ENCODE data around the gene PITRM1. TPM values are rescaled to one million over a fixed set of nuclear protein-coding genes. Genes with fewer than 3 reads are reported as not detected.

Gene PITRM1
- total RNA-seq, 4 donors from 2014 or later: 81.9 to 123 (median 90.2) TPM

- Histone ChIP-seq H3K4me1 (peaks cover 5 to 7% of the 10 kb centered on the region in 2 donors), H3K36me3 (no peaks in the 10 kb centered on the region), H3K9me3 (no peaks in the 10 kb centered on the region), H3K27ac (no peak overlapping the region), H3K27me3 (no peaks in the 10 kb centered on the region), H3K4me3 (no peak overlapping the region)
- TF ChIP-seq POLR2A (IDR thresholded peaks at IDR 0.05): no peak
- TF ChIP-seq CTCF (IDR thresholded peaks at IDR 0.05 in 4 of 5, conservative IDR thresholded peaks at IDR 0.05 in 1 of 5): no peak
- no peak for DNase-seq
- intact Hi-C loops (cut with DNase I; ENCODE audit: low total_unique reads) (loop anchor here (5.0 kb wide), 2 partner anchors 269 to 1461 kb away; no protein-coding TSS in a partner anchor), in situ Hi-C loops (cut with MboI; ENCODE audit: low sequenced_read_pairs in 4 of 4) (loop anchor here in 2 of 4 donors (10.0 to 25.0 kb wide), 2 partner anchors 259 to 1578 kb away; no protein-coding TSS in a partner anchor)
- no peak for ATAC-seq
Observed at GRCh38 chr10:3196482-3196881, 23.9 kb upstream of the PITRM1 start.

- no peak for ATAC-seq
Observed at GRCh38 chr10:3195726-3196125, 23.1 kb upstream of the PITRM1 start.

GRCh38 chr10:3195286-3195685 lies 22.7 kb upstream of the PITRM1 start:
- Histone ChIP-seq H3K4me3 (no peak overlapping the region), H3K27me3 (no peaks in the 10 kb centered on the region), H3K36me3 (no peaks in the 10 kb centered on the region), H3K9me3 (no peaks in the 10 kb centered on the region), H3K4me1 (peaks cover 5 to 7% of the 10 kb centered on the region in 2 donors), H3K27ac (no peak overlapping the region)
- TF ChIP-seq POLR2A (IDR thresholded peaks at IDR 0.05) (no peak), CTCF (IDR thresholded peaks at IDR 0.05 in 4 of 5, conservative IDR thresholded peaks at IDR 0.05 in 1 of 5) (no peak)
- DNase-seq (no peak), ATAC-seq (no peak)
- intact Hi-C loops (cut with DNase I; ENCODE audit: low total_unique reads) (loop anchor here (5.0 kb wide), 2 partner anchors 268 to 1462 kb away; no protein-coding TSS in a partner anchor), in situ Hi-C loops (cut with MboI; ENCODE audit: low sequenced_read_pairs in 4 of 4) (loop anchor here in 2 of 4 donors (10.0 to 25.0 kb wide), 2 partner anchors 258 to 1580 kb away; no protein-coding TSS in a partner anchor)

More at GRCh38 chr10:3195726-3196125, 23.1 kb upstream of the PITRM1 start:
- in situ Hi-C loops (cut with MboI; ENCODE audit: low sequenced_read_pairs in 4 of 4): loop anchor here in 2 of 4 donors (10.0 to 25.0 kb wide), 2 partner anchors 258 to 1579 kb away; no protein-coding TSS in a partner anchor
- DNase-seq: no peak
- Histone ChIP-seq H3K9me3 (no peaks in the 10 kb centered on the region), H3K4me3 (no peak overlapping the region), H3K27me3 (no peaks in the 10 kb centered on the region), H3K4me1 (peaks cover 5 to 7% of the 10 kb centered on the region in 2 donors), H3K36me3 (no peaks in the 10 kb centered on the region), H3K27ac (no peak overlapping the region)
- intact Hi-C loops (cut with DNase I; ENCODE audit: low total_unique reads): loop anchor here (5.0 kb wide), 2 partner anchors 268 to 1462 kb away; no protein-coding TSS in a partner anchor
- TF ChIP-seq CTCF (IDR thresholded peaks at IDR 0.05 in 4 of 5, conservative IDR thresholded peaks at IDR 0.05 in 1 of 5): no peak
- no peak for TF ChIP-seq POLR2A (IDR thresholded peaks at IDR 0.05)

GRCh38 chr10:3194871-3195270 lies 22.3 kb upstream of the PITRM1 start:
- intact Hi-C loops (cut with DNase I; ENCODE audit: low total_unique reads): loop anchor here (5.0 kb wide), 2 partner anchors 268 to 1462 kb away; no protein-coding TSS in a partner anchor
- H3K36me3 ChIP-seq: no peaks in the 10 kb centered on the region
- H3K27ac ChIP-seq: no peak overlapping the region
- in situ Hi-C loops (cut with MboI; ENCODE audit: low sequenced_read_pairs in 4 of 4): loop anchor here in 3 of 4 donors (5.0 to 25.0 kb wide), 3 partner anchors 258 to 1580 kb away; no protein-coding TSS in a partner anchor
- H3K4me1 ChIP-seq: peaks cover 5 to 7% of the 10 kb centered on the region in 2 donors
- no peaks in the 10 kb centered on the region for H3K9me3 ChIP-seq
- no peak for DNase-seq
- TF ChIP-seq POLR2A (IDR thresholded peaks at IDR 0.05) (no peak), CTCF (IDR thresholded peaks at IDR 0.05 in 4 of 5, conservative IDR thresholded peaks at IDR 0.05 in 1 of 5) (no peak)
- no peaks in the 10 kb centered on the region for H3K27me3 ChIP-seq
- no peak for ATAC-seq
- no peak overlapping the region for H3K4me3 ChIP-seq
